Gastrocnemius medialis (tissue), 4 donors: ENCODE measurements around the gene SMARCA4. TPM values are rescaled to one million over a fixed set of nuclear protein-coding genes. Genes with fewer than 3 reads are reported as not detected.

Source experiments
- ATAC-seq, 2 donors: fragments of 150-250 bp; one replicate each; pipeline ENCODE4 v1.9.1; 2016
- DNase-seq, 2 donors: peaks; one replicate each; pipeline ENCODE4 v3.0.0-alpha.2; 2019
- H3K27ac ChIP-seq, 4 donors: fragments of 200-600 bp; sonication (generic); 1 replicate in 1 of 4; 2 replicates in 3 of 4; pipeline ENCODE4 v1.5.1; 2016 to 2018; ENCODE audit warnings: mild to moderate bottlenecking in 2 of 4, moderate library complexity in 1 of 4
- H3K27me3 ChIP-seq, 3 donors: fragments of 200-600 bp; sonication (generic) in 2 of 3; 1 replicate in 1 of 3; 2 replicates in 2 of 3; pipeline versions ENCODE4 v1.5.1 to v1.6.0; 2016 to 2019; ENCODE audit warnings: mild to moderate bottlenecking in 1 of 3, moderate library complexity in 1 of 3
- H3K36me3 ChIP-seq, 2 donors: fragments of 200-600 bp; sonication (generic) in 1 of 2; one replicate each; pipeline ENCODE4 v1.5.1; 2017 to 2018
- H3K4me1 ChIP-seq, 2 donors: fragments of 200-600 bp; sonication (generic) in 1 of 2; one replicate each; pipeline ENCODE4 v1.5.1; 2016 to 2017; ENCODE audit warnings: mild to moderate bottlenecking in 2 of 2
- H3K4me3 ChIP-seq, 4 donors: fragments of 200-600 bp; sonication (generic) in 3 of 4; 1 replicate in 1 of 4; 2 replicates in 3 of 4; pipeline ENCODE4 v1.5.1; 2016 to 2019; ENCODE audit warnings: mild to moderate bottlenecking in 2 of 4
- H3K9me3 ChIP-seq, 3 donors: fragments of 200-600 bp; sonication (generic) in 2 of 3; 1 replicate in 1 of 3; 2 replicates in 2 of 3; pipeline ENCODE4 v1.5.1; 2016 to 2019
- CTCF ChIP-seq, 5 experiments: fragments of 450-650 bp in 3 of 5; fragments of 200-600 bp in 2 of 5; sonication (generic) in 2 of 5; IDR thresholded peaks in 4 of 5; conservative IDR thresholded peaks in 1 of 5; 1 replicate in 4 of 5; 2 replicates in 1 of 5; pipeline ENCODE4 v1.5.1; 2016 to 2019; ENCODE audit warnings: antibody characterized with exemption in 5 of 5, mild to moderate bottlenecking in 3 of 5, moderate library complexity in 3 of 5
- POLR2A ChIP-seq, 2 donors: fragments of 450-650 bp; IDR thresholded peaks; one replicate each; pipeline ENCODE4 v1.6.1; 2017; ENCODE audit warnings: antibody characterized with exemption in 2 of 2, mild to moderate bottlenecking in 2 of 2, moderate library complexity in 2 of 2
- in situ Hi-C, 4 donors: fragments of 200-750 bp; cut with MboI; loops; one replicate each; pipeline versions ENCODE4 v1.15.0 to v1.8.0; 2017; ENCODE audit warnings: low sequenced_read_pairs in 4 of 4
- intact Hi-C: fragments of 100-400 bp; cut with DNase I; formaldehyde crosslinking; loops from one replicate; pipeline ENCODE4 v1.15.1; 2023; ENCODE audit warnings: low total_unique reads
- total RNA-seq, 4 donors: library from RNA; depleted of rRNA; stranded (reverse); fragments of >200 nt; gene quantifications; one replicate each; pipeline versions ENCODE4 v1.1.0 to v1.2.3, GENCODE V29; 2016

The SMARCA4 gene
- total RNA-seq, 4 donors from 2014 or later, result 24.0 to 72.6 (median 68.7) TPM

- ATAC-seq (no peak), DNase-seq (no peak)
- Histone ChIP-seq H3K36me3 (peaks cover 0 to 47% of the 10 kb centered on the region in 2 donors), H3K27ac (peak overlapping the region in 3 of 4 donors; percentile 49 to 84 (median 82)), H3K27me3 (no peaks in the 10 kb centered on the region), H3K4me1 (peaks cover 8 to 23% of the 10 kb centered on the region in 2 donors), H3K9me3 (no peaks in the 10 kb centered on the region), H3K4me3 (no peak overlapping the region)
- in situ Hi-C loops (loop anchor here in 1 of 4 donors (10.0 kb wide), 1 partner anchor 48 kb away; the partner anchor contains the start of gene CARM1), intact Hi-C loops (no loop called here)
- TF ChIP-seq POLR2A (IDR thresholded peaks at IDR 0.05) (no peak), CTCF (IDR thresholded peaks at IDR 0.05 in 4 of 5, conservative IDR thresholded peaks at IDR 0.05 in 1 of 5) (no peak)
Observed at GRCh38 chr19:10922638-10923014, 38.2 kb upstream of the SMARCA4 start.

GRCh38 chr19:10923260-10924112 is 37.3 kb upstream of the SMARCA4 start:
- ATAC-seq (no peak), DNase-seq (no peak)
- H3K27me3 ChIP-seq, result no peaks in the 10 kb centered on the region
- H3K36me3 ChIP-seq, result peaks cover 0 to 41% of the 10 kb centered on the region in 2 donors
- no peak for TF ChIP-seq POLR2A (IDR thresholded peaks at IDR 0.05)
- no peak for TF ChIP-seq CTCF (IDR thresholded peaks at IDR 0.05 in 4 of 5, conservative IDR thresholded peaks at IDR 0.05 in 1 of 5)
- H3K4me1 ChIP-seq, result peaks cover 12 to 28% of the 10 kb centered on the region in 2 donors
- in situ Hi-C loops, result loop anchor here in 1 of 4 donors (10.0 kb wide), 1 partner anchor 49 kb away; the partner anchor contains the start of gene CARM1
- intact Hi-C loops, result no loop called here
- no peak overlapping the region for H3K4me3 ChIP-seq
- no peaks in the 10 kb centered on the region for H3K9me3 ChIP-seq
- peak overlapping the region in 3 of 4 donors; percentile 21 to 84 (median 39) for H3K27ac ChIP-seq

- in situ Hi-C loops (loop anchor here in 1 of 4 donors (10.0 kb wide), 1 partner anchor 50 kb away; the partner anchor contains the start of gene CARM1), intact Hi-C loops (no loop called here)
- ATAC-seq, result no peak
- H3K27ac ChIP-seq, result peak overlapping the region in 2 of 4 donors; percentile 21 to 84
- peaks cover 14 to 33% of the 10 kb centered on the region in 2 donors for H3K4me1 ChIP-seq
- no peak overlapping the region for H3K4me3 ChIP-seq
- H3K27me3 ChIP-seq, result no peaks in the 10 kb centered on the region
- peaks cover 0 to 38% of the 10 kb centered on the region in 2 donors for H3K36me3 ChIP-seq
- DNase-seq, result no peak
- no peak for TF ChIP-seq POLR2A (IDR thresholded peaks at IDR 0.05)
- no peak for TF ChIP-seq CTCF (IDR thresholded peaks at IDR 0.05 in 4 of 5, conservative IDR thresholded peaks at IDR 0.05 in 1 of 5)
- H3K9me3 ChIP-seq, result no peaks in the 10 kb centered on the region
Observed at GRCh38 chr19:10924597-10924996, 36.2 kb upstream of the SMARCA4 start.

GRCh38 chr19:10927730-10928562 is 32.9 kb upstream of the SMARCA4 start:
- Histone ChIP-seq H3K27me3 (no peaks in the 10 kb centered on the region), H3K4me1 (peaks cover 17 to 31% of the 10 kb centered on the region in 2 donors), H3K27ac (peak overlapping the region; percentile 82 to 92 (median 90)), H3K36me3 (peaks cover 0 to 18% of the 10 kb centered on the region in 2 donors), H3K9me3 (no peaks in the 10 kb centered on the region), H3K4me3 (peak overlapping the region; percentile 86 to 96 (median 88))
- peak in 1 of 2 donors; percentile 28 for DNase-seq
- intact Hi-C loops (loop anchor here (1.0 to 2.0 kb wide), 2 partner anchors 33 to 57 kb away; partner anchors contain the start of genes CARM1 and SMARCA4), in situ Hi-C loops (loop anchor here in 2 of 4 donors (5.0 to 10.0 kb wide), 2 partner anchors 53 to 56 kb away; partner anchors contain the start of gene CARM1 (in 2 of the 2))
- peak; percentile 19 to 25 for ATAC-seq
- TF ChIP-seq CTCF (IDR thresholded peaks at IDR 0.05 in 4 of 5, conservative IDR thresholded peaks at IDR 0.05 in 1 of 5) (no peak), POLR2A (IDR thresholded peaks at IDR 0.05) (no peak)
